BE2C (cell line): ENCODE data around the gene OPCML.

Experiments used
- DNase-seq: peaks from one replicate; pipeline ENCODE4 v3.0.0-alpha.2; 2020
- H3K27me3 ChIP-seq: fragments of 250-450 bp; sonication (Bioruptor Pico); 2 replicates; pipeline ENCODE4 v1.5.1; 2020; ENCODE audit warnings: mild to moderate bottlenecking
- H3K36me3 ChIP-seq: fragments of 250-450 bp; sonication (Bioruptor Pico); 2 replicates; pipeline ENCODE4 v1.5.1; 2020; ENCODE audit warnings: mild to moderate bottlenecking
- H3K4me1 ChIP-seq: fragments of 250-450 bp; sonication (Bioruptor Pico); 2 replicates; pipeline ENCODE4 v1.5.1; 2020
- H3K4me3 ChIP-seq: 2 replicates; pipeline ENCODE4 v1.5.1; 2011; ENCODE audit warnings: low read depth, low read length
- H3K9me3 ChIP-seq: fragments of 250-450 bp; sonication (Bioruptor Pico); 2 replicates; pipeline ENCODE4 v1.5.1; 2020
- CTCF ChIP-seq: IDR thresholded peaks from 2 replicates; pipeline ENCODE4 v1.5.1; 2012; ENCODE audit warnings: mild to moderate bottlenecking, low read depth, low read length

OPCML gene

GRCh38 chr11:133133050-133133449 is 399.3 kb downstream of the OPCML start:
- no peak overlapping the region for H3K4me3 ChIP-seq
- no peaks in the 10 kb centered on the region for H3K36me3 ChIP-seq
- H3K9me3 ChIP-seq: no peaks in the 10 kb centered on the region
- no peak for DNase-seq
- TF ChIP-seq CTCF: no peak
- no peaks in the 10 kb centered on the region for H3K27me3 ChIP-seq
- no peaks in the 10 kb centered on the region for H3K4me1 ChIP-seq

- H3K4me1 ChIP-seq: no peaks in the 10 kb centered on the region
- no peak overlapping the region for H3K4me3 ChIP-seq
- H3K27me3 ChIP-seq: no peaks in the 10 kb centered on the region
- no peaks in the 10 kb centered on the region for H3K36me3 ChIP-seq
- TF ChIP-seq CTCF: no peak
- no peak for DNase-seq
- H3K9me3 ChIP-seq: no peaks in the 10 kb centered on the region
Observed at GRCh38 chr11:133127741-133128140, 404.6 kb downstream of the OPCML start.

- Histone ChIP-seq H3K4me3 (no peak overlapping the region), H3K4me1 (no peaks in the 10 kb centered on the region), H3K36me3 (no peaks in the 10 kb centered on the region), H3K9me3 (no peaks in the 10 kb centered on the region), H3K27me3 (no peaks in the 10 kb centered on the region)
- TF ChIP-seq CTCF: no peak
- DNase-seq: no peak
Observed at GRCh38 chr11:133123796-133124195, 408.5 kb downstream of the OPCML start.

- DNase-seq: no peak
Observed at GRCh38 chr11:133123366-133123765, 408.9 kb downstream of the OPCML start.

GRCh38 chr11:133122256-133122655 is 410.0 kb downstream of the OPCML start:
- no peak for TF ChIP-seq CTCF
- H3K27me3 ChIP-seq: no peaks in the 10 kb centered on the region
- H3K4me1 ChIP-seq: no peaks in the 10 kb centered on the region
- H3K36me3 ChIP-seq: no peaks in the 10 kb centered on the region
- H3K9me3 ChIP-seq: no peaks in the 10 kb centered on the region
- DNase-seq: no peak
- H3K4me3 ChIP-seq: no peak overlapping the region

More at GRCh38 chr11:133123366-133123765, 408.9 kb downstream of the OPCML start:
- H3K9me3 ChIP-seq: no peaks in the 10 kb centered on the region
- no peaks in the 10 kb centered on the region for H3K36me3 ChIP-seq
- no peak overlapping the region for H3K4me3 ChIP-seq
- H3K27me3 ChIP-seq: no peaks in the 10 kb centered on the region
- no peaks in the 10 kb centered on the region for H3K4me1 ChIP-seq
- TF ChIP-seq CTCF: no peak

- no peak for DNase-seq
- TF ChIP-seq CTCF: no peak
Observed at GRCh38 chr11:133118563-133119268, 413.6 kb downstream of the OPCML start.

More at GRCh38 chr11:133118563-133119268, 413.6 kb downstream of the OPCML start:
- H3K9me3 ChIP-seq: no peaks in the 10 kb centered on the region
- no peaks in the 10 kb centered on the region for H3K4me1 ChIP-seq
- no peaks in the 10 kb centered on the region for H3K27me3 ChIP-seq
- no peaks in the 10 kb centered on the region for H3K36me3 ChIP-seq
- H3K4me3 ChIP-seq: no peak overlapping the region
